WTC11 (cell line): ENCODE results near the gene GNA14. TPM values are rescaled to one million over a fixed set of nuclear protein-coding genes. Genes with fewer than 3 reads are reported as not detected.
A peak's percentile ranks its signal among the peaks of the same experiment; 100 is the strongest.

ENCODE experiments used
- ATAC-seq: fragments of 200-7000 bp; cut with Tn5 transposase; 2 replicates; pipeline ENCODE4 v1.10.0; 2021; ENCODE audit warnings: mild to moderate bottlenecking, moderate library complexity
- CTCF ChIA-PET: fragments of 300-600 bp; sonication (Branson Sonifier 250); formaldehyde crosslinking; loops from one replicate; lab custom pipeline; 2021; ENCODE audit warnings: antibody characterized with exemption; lab: Charles Lee
- POLR2A ChIA-PET: fragments of 350-600 bp; sonication (Branson Sonifier 250); formaldehyde crosslinking; loops from one replicate; lab custom pipeline; 2021; ENCODE audit warnings: antibody characterized with exemption; lab: Charles Lee
- DNase-seq: peaks from one replicate; pipeline ENCODE4 v3.0.0; 2021; ENCODE audit warnings: low spot score
- H3K27ac Mint-ChIP-seq: 2 replicates; pipeline ENCODE4 v1.8.0; 2021; ENCODE audit warnings: mixed read lengths
- H3K27me3 Mint-ChIP-seq: 2 replicates; pipeline ENCODE4 v1.8.0; 2021; ENCODE audit warnings: low read depth, mild to moderate bottlenecking, moderate library complexity, mixed read lengths
- H3K36me3 Mint-ChIP-seq: 2 replicates; pipeline ENCODE4 v1.8.0; 2021; ENCODE audit warnings: mixed read lengths
- H3K4me1 Mint-ChIP-seq: 2 replicates; pipeline ENCODE4 v1.8.0; 2022; ENCODE audit warnings: mixed read lengths
- H3K4me3 Mint-ChIP-seq: 2 replicates; pipeline ENCODE4 v1.8.0; 2021; ENCODE audit warnings: mild to moderate bottlenecking, moderate library complexity, mixed read lengths
- H3K9me3 Mint-ChIP-seq: 2 replicates; pipeline ENCODE4 v1.8.0; 2021; ENCODE audit warnings: mixed read lengths
- ELF4 ChIP-seq: sonication (generic); formaldehyde crosslinking; IDR thresholded peaks from 2 replicates; pipeline ENCODE4 v1.8.1; 2022; ENCODE audit warnings: low read depth, mild to moderate bottlenecking, moderate library complexity, missing genetic modification reagents
- ETV6 ChIP-seq: sonication (generic); formaldehyde crosslinking; IDR thresholded peaks from 2 replicates; pipeline ENCODE4 v1.8.1; 2022; ENCODE audit warnings: mild to moderate bottlenecking, missing genetic modification reagents
- FOXP1 ChIP-seq: sonication (generic); formaldehyde crosslinking; IDR thresholded peaks from 2 replicates; pipeline ENCODE4 v1.8.0; 2022; ENCODE audit warnings: missing genetic modification reagents, mild to moderate bottlenecking, moderate library complexity, borderline replicate concordance
- GABPB1 ChIP-seq: sonication (generic); formaldehyde crosslinking; IDR thresholded peaks from 2 replicates; pipeline ENCODE4 v1.8.1; 2023; ENCODE audit warnings: mild to moderate bottlenecking, missing genetic modification reagents
- HMGA2 ChIP-seq: fragments of 250-450 bp; sonication (Bioruptor Pico); IDR thresholded peaks from 2 replicates; pipeline ENCODE4 v1.4.0; 2021; ENCODE audit warnings: mild to moderate bottlenecking, moderate library complexity
- KAT7 ChIP-seq: sonication (generic); formaldehyde crosslinking; IDR thresholded peaks from 2 replicates; pipeline ENCODE4 v1.8.1; 2023; ENCODE audit warnings: missing genetic modification reagents, mild to moderate bottlenecking, borderline replicate concordance
- MXD4 ChIP-seq: fragments of 250-450 bp; sonication (Bioruptor Pico); IDR thresholded peaks from 2 replicates; pipeline ENCODE4 v1.8.0; 2021; ENCODE audit warnings: mild to moderate bottlenecking, moderate library complexity, borderline replicate concordance
- TCF7 ChIP-seq: sonication (generic); formaldehyde crosslinking; IDR thresholded peaks from 2 replicates; pipeline ENCODE4 v1.8.0; 2022; ENCODE audit warnings: mild to moderate bottlenecking, low read depth, missing genetic modification reagents, moderate library complexity
- ZNF121 ChIP-seq: sonication (generic); formaldehyde crosslinking; IDR thresholded peaks from 2 replicates; pipeline ENCODE4 v1.8.0; 2023; ENCODE audit warnings: missing genetic modification reagents
- total RNA-seq: library from RNA; stranded (reverse); gene quantifications from 3 replicates; pipeline ENCODE4 v1.2.3, GENCODE V29; 2021
- TF ChIP-seq, protein P1 (sequence below): sonication (generic); formaldehyde crosslinking; IDR thresholded peaks from 2 replicates; pipeline ENCODE4 v1.8.0; 2022; ENCODE audit warnings: missing genetic modification reagents
- TF ChIP-seq, protein P2 (sequence below): sonication (generic); formaldehyde crosslinking; IDR thresholded peaks from 2 replicates; pipeline ENCODE4 v1.8.0; 2022; ENCODE audit warnings: mild to moderate bottlenecking, missing genetic modification reagents
- TF ChIP-seq, protein P3 (sequence below): sonication (generic); formaldehyde crosslinking; IDR thresholded peaks from 2 replicates; pipeline ENCODE4 v1.8.1; 2022; ENCODE audit warnings: low read depth, mild to moderate bottlenecking, moderate library complexity, missing genetic modification reagents, borderline replicate concordance
- TF ChIP-seq, protein P4 (sequence below): sonication (generic); formaldehyde crosslinking; IDR thresholded peaks from 2 replicates; pipeline ENCODE4 v1.8.0; 2023; ENCODE audit warnings: missing genetic modification reagents
- TF ChIP-seq, protein P5 (sequence below): sonication (generic); formaldehyde crosslinking; IDR thresholded peaks from 2 replicates; pipeline ENCODE4 v1.8.0; 2022; ENCODE audit warnings: mild to moderate bottlenecking, missing genetic modification reagents
- TF ChIP-seq, protein P6 (sequence below): sonication (generic); formaldehyde crosslinking; IDR thresholded peaks from 2 replicates; pipeline ENCODE4 v1.8.1; 2022; ENCODE audit warnings: mild to moderate bottlenecking, moderate library complexity, missing genetic modification reagents
- TF ChIP-seq, protein P7 (sequence below): sonication (generic); formaldehyde crosslinking; IDR thresholded peaks from 2 replicates; pipeline ENCODE4 v1.8.1; 2023; ENCODE audit warnings: mild to moderate bottlenecking, moderate library complexity, missing genetic modification reagents

GNA14 gene
- total RNA-seq, 1 experiment from 2014 or later = 26.7 TPM

DNA sequence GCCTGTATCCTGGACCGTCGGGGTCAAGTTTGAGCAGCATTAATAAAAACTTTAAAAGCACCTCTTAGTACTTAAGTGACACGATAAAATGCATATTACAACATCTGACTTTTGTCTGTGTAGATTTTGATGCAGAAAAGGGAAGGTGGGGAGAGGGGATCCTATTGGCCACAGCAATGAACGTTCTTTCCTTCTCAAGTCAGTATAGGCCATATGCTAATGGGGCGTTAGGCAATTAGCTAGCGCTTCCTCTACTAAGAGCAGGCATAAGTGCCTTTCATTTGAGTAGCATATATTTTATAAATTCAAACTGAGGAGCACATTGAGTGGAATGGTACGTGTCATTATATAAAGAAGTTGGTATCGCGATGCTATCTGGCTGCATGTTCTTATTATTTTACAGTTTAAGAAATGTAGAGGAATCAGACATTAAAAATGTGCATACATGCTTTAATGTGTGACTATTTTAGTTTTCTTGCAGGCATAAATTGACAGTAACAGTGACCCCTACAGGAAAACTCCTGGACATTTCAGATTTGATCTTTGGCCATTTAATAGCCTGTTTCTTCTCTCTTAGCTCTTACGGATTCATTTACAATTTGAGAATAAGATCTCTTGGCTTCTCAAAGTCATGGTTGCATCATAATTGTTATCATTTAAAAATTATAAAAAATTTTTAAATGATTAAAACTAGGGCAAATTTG, 1.1 kb upstream of the GNA14 start:
- Mint-ChIP-seq H3K9me3 (no peaks in the 10 kb centered on the region), H3K36me3 (no peaks in the 10 kb centered on the region), H3K4me1 (peaks cover 51% of the 10 kb centered on the region), H3K27ac (peak overlapping the region; percentile 90), H3K4me3 (peak overlapping the region; percentile 83), H3K27me3 (peaks cover 26% of the 10 kb centered on the region)
- ChIA-PET CTCF (interaction anchor here (0.6 to 6.4 kb wide), 33 partner anchors 9 to 386 kb away, joined by 3 to 80 read pairs (median 5); no protein-coding TSS in a partner anchor), POLR2A (interaction anchor here (1.2 kb wide), 1 partner anchor 60 kb away, joined by 3 read pairs; no protein-coding TSS in a partner anchor)
- ATAC-seq = peak; percentile 14
- TF ChIP-seq GABPB1 (no peak), ZNF121 (CRISPR knock-in tag) (no peak)
- no peak for DNase-seq

DNA sequence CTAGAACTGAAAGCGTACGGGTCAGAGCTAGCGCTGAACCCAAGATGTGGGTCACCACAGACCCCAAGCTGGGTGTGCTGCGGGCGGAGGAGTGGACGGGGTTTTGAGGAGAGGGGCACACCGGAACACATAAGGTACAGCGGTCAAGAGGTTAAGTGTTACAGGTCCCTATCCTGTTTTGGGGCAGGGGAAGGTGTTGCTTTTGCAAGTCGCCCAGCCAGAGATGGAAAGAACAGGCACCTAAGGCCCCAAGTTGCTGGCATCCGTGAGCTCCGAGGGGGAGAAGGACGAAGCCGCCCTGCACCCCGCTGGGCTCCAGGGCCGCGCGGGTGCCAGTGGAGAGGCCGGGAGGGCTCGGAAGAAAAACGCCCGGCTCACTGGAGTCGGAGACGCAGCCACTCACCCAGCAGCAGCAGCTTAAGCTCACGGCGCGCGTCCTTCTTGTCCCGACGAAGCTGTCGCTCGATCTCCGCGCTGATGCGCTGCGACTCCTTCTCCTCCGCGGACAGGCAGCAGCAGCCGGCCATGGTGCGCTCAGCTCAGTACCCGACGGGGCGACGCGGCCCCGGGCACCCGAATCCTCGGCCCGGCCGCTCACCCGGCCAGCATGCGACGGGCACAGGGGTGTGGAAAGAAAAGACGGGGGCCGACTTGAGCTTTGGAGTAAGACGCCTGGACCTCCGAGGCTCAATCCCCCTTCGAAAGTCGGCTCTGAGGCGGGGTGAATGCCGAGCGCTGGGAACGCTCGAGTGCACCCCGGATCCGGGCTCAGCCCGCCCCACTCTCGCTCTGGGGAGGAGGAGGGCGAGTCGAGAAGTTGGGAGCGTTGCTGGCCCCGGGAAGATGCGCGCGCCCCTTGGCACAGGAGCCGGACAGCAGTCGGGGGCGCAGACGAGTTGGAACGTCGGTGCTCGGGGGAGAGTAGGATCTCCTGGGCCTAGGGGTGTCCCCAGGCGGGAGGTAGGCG, 572 bp downstream of the GNA14 start:
- ATAC-seq = peak; percentile 30
- TF ChIP-seq, protein P1, sequence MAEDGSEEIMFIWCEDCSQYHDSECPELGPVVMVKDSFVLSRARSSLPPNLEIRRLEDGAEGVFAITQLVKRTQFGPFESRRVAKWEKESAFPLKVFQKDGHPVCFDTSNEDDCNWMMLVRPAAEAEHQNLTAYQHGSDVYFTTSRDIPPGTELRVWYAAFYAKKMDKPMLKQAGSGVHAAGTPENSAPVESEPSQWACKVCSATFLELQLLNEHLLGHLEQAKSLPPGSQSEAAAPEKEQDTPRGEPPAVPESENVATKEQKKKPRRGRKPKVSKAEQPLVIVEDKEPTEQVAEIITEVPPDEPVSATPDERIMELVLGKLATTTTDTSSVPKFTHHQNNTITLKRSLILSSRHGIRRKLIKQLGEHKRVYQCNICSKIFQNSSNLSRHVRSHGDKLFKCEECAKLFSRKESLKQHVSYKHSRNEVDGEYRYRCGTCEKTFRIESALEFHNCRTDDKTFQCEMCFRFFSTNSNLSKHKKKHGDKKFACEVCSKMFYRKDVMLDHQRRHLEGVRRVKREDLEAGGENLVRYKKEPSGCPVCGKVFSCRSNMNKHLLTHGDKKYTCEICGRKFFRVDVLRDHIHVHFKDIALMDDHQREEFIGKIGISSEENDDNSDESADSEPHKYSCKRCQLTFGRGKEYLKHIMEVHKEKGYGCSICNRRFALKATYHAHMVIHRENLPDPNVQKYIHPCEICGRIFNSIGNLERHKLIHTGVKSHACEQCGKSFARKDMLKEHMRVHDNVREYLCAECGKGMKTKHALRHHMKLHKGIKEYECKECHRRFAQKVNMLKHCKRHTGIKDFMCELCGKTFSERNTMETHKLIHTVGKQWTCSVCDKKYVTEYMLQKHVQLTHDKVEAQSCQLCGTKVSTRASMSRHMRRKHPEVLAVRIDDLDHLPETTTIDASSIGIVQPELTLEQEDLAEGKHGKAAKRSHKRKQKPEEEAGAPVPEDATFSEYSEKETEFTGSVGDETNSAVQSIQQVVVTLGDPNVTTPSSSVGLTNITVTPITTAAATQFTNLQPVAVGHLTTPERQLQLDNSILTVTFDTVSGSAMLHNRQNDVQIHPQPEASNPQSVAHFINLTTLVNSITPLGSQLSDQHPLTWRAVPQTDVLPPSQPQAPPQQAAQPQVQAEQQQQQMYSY (CRISPR knock-in tag) = no peak
- TF ChIP-seq KAT7 (CRISPR knock-in tag) = 0 out of 2 replicates have a peak, but pooled peaks have one; percentile 27
- peak; percentile 12; the same call in 1 of the 2 replicates for TF ChIP-seq FOXP1 (CRISPR knock-in tag)
- TF ChIP-seq HMGA2 = no peak
- TF ChIP-seq, protein P2, sequence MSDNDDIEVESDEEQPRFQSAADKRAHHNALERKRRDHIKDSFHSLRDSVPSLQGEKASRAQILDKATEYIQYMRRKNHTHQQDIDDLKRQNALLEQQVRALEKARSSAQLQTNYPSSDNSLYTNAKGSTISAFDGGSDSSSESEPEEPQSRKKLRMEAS = peak; percentile 14
- peak; percentile 80; the same call in 1 of the 2 replicates for TF ChIP-seq ETV6
- TF ChIP-seq, protein P3, sequence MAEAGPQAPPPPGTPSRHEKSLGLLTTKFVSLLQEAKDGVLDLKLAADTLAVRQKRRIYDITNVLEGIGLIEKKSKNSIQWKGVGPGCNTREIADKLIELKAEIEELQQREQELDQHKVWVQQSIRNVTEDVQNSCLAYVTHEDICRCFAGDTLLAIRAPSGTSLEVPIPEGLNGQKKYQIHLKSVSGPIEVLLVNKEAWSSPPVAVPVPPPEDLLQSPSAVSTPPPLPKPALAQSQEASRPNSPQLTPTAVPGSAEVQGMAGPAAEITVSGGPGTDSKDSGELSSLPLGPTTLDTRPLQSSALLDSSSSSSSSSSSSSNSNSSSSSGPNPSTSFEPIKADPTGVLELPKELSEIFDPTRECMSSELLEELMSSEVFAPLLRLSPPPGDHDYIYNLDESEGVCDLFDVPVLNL (CRISPR knock-in tag) = no peak
- TF ChIP-seq, protein P4, sequence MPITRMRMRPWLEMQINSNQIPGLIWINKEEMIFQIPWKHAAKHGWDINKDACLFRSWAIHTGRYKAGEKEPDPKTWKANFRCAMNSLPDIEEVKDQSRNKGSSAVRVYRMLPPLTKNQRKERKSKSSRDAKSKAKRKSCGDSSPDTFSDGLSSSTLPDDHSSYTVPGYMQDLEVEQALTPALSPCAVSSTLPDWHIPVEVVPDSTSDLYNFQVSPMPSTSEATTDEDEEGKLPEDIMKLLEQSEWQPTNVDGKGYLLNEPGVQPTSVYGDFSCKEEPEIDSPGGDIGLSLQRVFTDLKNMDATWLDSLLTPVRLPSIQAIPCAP (CRISPR knock-in tag) = 0 out of 2 replicates have a peak, but pooled peaks have one; percentile 32
- TF ChIP-seq, protein P5, sequence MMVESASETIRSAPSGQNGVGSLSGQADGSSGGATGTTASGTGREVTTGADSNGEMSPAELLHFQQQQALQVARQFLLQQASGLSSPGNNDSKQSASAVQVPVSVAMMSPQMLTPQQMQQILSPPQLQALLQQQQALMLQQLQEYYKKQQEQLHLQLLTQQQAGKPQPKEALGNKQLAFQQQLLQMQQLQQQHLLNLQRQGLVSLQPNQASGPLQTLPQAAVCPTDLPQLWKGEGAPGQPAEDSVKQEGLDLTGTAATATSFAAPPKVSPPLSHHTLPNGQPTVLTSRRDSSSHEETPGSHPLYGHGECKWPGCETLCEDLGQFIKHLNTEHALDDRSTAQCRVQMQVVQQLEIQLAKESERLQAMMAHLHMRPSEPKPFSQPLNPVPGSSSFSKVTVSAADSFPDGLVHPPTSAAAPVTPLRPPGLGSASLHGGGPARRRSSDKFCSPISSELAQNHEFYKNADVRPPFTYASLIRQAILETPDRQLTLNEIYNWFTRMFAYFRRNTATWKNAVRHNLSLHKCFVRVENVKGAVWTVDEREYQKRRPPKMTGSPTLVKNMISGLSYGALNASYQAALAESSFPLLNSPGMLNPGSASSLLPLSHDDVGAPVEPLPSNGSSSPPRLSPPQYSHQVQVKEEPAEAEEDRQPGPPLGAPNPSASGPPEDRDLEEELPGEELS = 0 out of 2 replicates have a peak, but pooled peaks have one; percentile 35
- TF ChIP-seq MXD4 = no peak
- TF ChIP-seq ELF4 (CRISPR knock-in tag) = 0 out of 2 replicates have a peak, but pooled peaks have one; percentile 14
- TF ChIP-seq TCF7 (CRISPR knock-in tag) = no peak
- TF ChIP-seq, protein P6, sequence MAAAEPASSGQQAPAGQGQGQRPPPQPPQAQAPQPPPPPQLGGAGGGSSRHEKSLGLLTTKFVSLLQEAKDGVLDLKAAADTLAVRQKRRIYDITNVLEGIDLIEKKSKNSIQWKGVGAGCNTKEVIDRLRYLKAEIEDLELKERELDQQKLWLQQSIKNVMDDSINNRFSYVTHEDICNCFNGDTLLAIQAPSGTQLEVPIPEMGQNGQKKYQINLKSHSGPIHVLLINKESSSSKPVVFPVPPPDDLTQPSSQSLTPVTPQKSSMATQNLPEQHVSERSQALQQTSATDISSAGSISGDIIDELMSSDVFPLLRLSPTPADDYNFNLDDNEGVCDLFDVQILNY = peak; percentile 55; the same call in 1 of the 2 replicates
- TF ChIP-seq, protein P7, sequence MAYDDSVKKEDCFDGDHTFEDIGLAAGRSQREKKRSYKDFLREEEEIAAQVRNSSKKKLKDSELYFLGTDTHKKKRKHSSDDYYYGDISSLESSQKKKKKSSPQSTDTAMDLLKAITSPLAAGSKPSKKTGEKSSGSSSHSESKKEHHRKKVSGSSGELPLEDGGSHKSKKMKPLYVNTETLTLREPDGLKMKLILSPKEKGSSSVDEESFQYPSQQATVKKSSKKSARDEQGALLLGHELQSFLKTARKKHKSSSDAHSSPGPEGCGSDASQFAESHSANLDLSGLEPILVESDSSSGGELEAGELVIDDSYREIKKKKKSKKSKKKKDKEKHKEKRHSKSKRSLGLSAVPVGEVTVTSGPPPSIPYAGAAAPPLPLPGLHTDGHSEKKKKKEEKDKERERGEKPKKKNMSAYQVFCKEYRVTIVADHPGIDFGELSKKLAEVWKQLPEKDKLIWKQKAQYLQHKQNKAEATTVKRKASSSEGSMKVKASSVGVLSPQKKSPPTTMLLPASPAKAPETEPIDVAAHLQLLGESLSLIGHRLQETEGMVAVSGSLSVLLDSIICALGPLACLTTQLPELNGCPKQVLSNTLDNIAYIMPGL (CRISPR knock-in tag) = peak; percentile 32; the same call in 1 of the 2 replicates
- H3K4me3 Mint-ChIP-seq = peak overlapping the region; percentile 83
- peaks cover 26% of the 10 kb centered on the region for H3K27me3 Mint-ChIP-seq
- CTCF ChIA-PET = interaction anchor here (0.7 to 6.4 kb wide), 14 partner anchors 15 to 214 kb away, joined by 3 to 80 read pairs (median 6); no protein-coding TSS in a partner anchor
- POLR2A ChIA-PET = interaction anchor here (0.5 to 1.3 kb wide), 5 partner anchors 14 to 1756 kb away, joined by 3 read pairs; no protein-coding TSS in a partner anchor
- no peaks in the 10 kb centered on the region for H3K9me3 Mint-ChIP-seq
- H3K4me1 Mint-ChIP-seq = peaks cover 58% of the 10 kb centered on the region
- peak; percentile 57 for DNase-seq
- H3K27ac Mint-ChIP-seq = no peak overlapping the region; the same call in 1 of the 2 replicates
- no peaks in the 10 kb centered on the region for H3K36me3 Mint-ChIP-seq
